Neutrophil (primary cell): Measurements from ENCODE around the gene ADAMTS17.
"Not testable (repeated sequence)": the region's sequence is repeated elsewhere in the genome, so short reads cannot be mapped to it uniquely, and the experiment has no call there.

Experiments
- H3K27ac ChIP-seq: fragments of 200-600 bp; sonication (generic); 2 replicates; pipeline ENCODE4 v1.5.1; 2016; ENCODE audit warnings: mild to moderate bottlenecking, moderate library complexity
- H3K27me3 ChIP-seq: fragments of 200-600 bp; sonication (generic); 2 replicates; pipeline ENCODE4 v1.6.0; 2016; ENCODE audit warnings: mild to moderate bottlenecking
- H3K36me3 ChIP-seq: fragments of 200-600 bp; sonication (generic); 2 replicates; pipeline ENCODE4 v1.5.1; 2017
- H3K4me1 ChIP-seq, 2 experiments: fragments of 200-600 bp in 1 of 2; sonication (generic) in 1 of 2; 1 replicate in 1 of 2; 2 replicates in 1 of 2; pipeline versions ENCODE4 v1.5.1 to v1.6.1; 2013 to 2016; ENCODE audit warnings: low read depth in 1 of 2, low read length in 1 of 2, mild to moderate bottlenecking in 1 of 2, moderate library complexity in 1 of 2; ENCODE audit not compliant: control insufficient read depth in 1 of 2, insufficient read depth in 1 of 2
- H3K4me3 ChIP-seq, 2 experiments: fragments of 200-600 bp in 1 of 2; sonication (generic) in 1 of 2; 1 replicate in 1 of 2; 2 replicates in 1 of 2; pipeline ENCODE4 v1.5.1; 2013 to 2016; ENCODE audit warnings: low read depth in 1 of 2, low read length in 1 of 2, mild to moderate bottlenecking in 1 of 2, moderate library complexity in 1 of 2
- H3K9me3 ChIP-seq: fragments of 200-600 bp; sonication (generic); 2 replicates; pipeline ENCODE4 v1.5.1; 2016
- TF ChIP-seq, protein P1 (sequence below): fragments of 200-600 bp; sonication (generic); IDR thresholded peaks from 2 replicates; pipeline ENCODE4 v1.5.1; 2016; ENCODE audit warnings: antibody characterized with exemption

The ADAMTS17 gene

DNA sequence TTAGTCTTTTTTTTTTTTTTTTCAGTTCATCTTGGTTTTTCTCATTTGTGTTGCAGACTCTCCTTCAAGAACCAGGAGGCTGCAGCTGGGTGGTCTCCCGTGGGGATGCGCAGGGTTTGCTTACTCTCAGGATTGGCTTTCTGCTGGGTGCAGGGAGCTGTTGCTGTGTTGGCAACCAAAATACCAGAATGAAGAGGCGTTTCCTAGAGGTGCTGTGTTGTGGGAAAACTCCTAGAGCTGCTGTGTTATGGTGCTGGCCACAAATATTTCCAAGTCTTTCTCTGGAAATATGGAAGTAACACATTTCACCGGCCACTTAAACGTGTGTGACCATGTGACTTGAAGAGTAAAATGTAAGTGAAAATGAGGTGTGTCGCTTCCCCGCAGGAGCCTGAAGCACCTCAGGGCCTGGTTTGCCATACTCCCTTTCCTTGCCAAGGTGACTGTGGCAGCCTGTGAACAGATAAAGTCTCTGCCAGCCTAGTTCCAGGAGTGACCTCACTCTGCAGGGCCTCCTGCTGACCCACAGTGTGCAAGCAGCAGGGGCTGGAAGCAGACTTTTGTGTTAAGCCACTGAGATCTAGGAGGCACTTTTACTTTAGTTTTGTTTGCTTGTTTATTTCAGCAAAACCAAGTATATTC, 258.9 kb downstream of the ADAMTS17 start:
- Histone ChIP-seq H3K9me3 (no peaks in the 10 kb centered on the region), H3K27ac (no peak overlapping the region)

DNA sequence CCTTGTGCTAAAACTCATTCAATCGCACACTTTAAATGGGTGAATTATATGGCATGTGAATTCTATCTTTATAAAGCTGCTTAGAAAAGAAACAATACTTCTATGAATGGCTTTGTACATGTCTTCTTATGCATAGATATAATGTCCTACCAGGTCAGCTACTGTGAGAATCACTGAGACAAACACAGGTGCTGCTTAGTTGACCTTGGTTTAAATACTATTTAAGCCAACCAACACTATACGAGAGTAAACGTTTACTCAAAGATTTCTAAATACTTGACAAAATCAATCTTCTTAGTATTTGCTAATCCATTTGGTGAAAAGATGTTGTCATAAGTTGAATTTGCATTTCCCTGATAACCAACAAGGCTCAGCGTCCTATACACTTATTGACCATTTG, 260.3 kb downstream of the ADAMTS17 start:
- H3K4me3 ChIP-seq: no peak overlapping the region
- H3K27ac ChIP-seq: no peak overlapping the region
- H3K9me3 ChIP-seq: no peaks in the 10 kb centered on the region
- no peaks in the 10 kb centered on the region for H3K36me3 ChIP-seq
- TF ChIP-seq, protein P1, sequence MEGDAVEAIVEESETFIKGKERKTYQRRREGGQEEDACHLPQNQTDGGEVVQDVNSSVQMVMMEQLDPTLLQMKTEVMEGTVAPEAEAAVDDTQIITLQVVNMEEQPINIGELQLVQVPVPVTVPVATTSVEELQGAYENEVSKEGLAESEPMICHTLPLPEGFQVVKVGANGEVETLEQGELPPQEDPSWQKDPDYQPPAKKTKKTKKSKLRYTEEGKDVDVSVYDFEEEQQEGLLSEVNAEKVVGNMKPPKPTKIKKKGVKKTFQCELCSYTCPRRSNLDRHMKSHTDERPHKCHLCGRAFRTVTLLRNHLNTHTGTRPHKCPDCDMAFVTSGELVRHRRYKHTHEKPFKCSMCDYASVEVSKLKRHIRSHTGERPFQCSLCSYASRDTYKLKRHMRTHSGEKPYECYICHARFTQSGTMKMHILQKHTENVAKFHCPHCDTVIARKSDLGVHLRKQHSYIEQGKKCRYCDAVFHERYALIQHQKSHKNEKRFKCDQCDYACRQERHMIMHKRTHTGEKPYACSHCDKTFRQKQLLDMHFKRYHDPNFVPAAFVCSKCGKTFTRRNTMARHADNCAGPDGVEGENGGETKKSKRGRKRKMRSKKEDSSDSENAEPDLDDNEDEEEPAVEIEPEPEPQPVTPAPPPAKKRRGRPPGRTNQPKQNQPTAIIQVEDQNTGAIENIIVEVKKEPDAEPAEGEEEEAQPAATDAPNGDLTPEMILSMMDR: no peak
- H3K4me1 ChIP-seq: no peaks in the 10 kb centered on the region
- no peaks in the 10 kb centered on the region for H3K27me3 ChIP-seq

More for the DNA sequence above, 258.9 kb downstream of the ADAMTS17 start:
- TF ChIP-seq, protein P1: no peak
- Histone ChIP-seq H3K4me3 (no peak overlapping the region), H3K36me3 (no peaks in the 10 kb centered on the region), H3K27me3 (no peaks in the 10 kb centered on the region), H3K4me1 (no peaks in the 10 kb centered on the region)

DNA sequence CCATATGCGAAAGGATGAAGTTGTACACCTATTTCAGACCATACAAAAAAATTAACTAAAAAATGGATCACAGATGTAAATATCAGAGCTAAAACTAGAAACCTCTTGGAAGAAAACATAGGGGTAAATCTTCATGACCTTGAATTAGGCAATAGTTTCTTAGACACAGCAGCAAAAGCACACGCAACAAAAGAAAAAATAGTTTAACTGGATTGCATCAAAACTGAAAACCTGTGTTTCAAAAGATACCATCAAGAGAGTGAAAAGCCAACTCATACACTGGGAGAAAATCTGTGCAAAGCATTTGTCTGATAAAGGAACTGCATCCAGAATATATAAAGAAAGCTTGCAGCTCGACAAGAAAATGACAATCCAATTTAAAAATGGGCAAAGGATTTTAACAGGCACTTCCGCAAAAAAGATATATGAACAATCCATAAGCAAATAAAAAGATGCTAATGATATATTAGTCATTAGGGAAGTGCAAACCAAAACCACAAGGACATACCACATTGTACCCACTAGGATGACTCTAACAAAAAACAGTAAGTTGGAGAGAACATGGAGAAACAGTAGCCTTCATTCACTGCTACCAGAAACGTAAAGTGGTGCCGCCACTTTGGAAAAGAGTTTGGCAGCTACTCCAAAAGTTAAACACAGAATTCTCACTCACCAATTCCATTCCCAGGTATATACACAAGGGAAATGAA, 263.1 kb downstream of the ADAMTS17 start:
- H3K9me3 ChIP-seq: no peaks in the 10 kb centered on the region
- TF ChIP-seq, protein P1: no peak
- H3K4me1 ChIP-seq: no peaks in the 10 kb centered on the region
- no peaks in the 10 kb centered on the region for H3K36me3 ChIP-seq
- H3K27ac ChIP-seq: no peak overlapping the region
- H3K27me3 ChIP-seq: no peaks in the 10 kb centered on the region
- no peak overlapping the region for H3K4me3 ChIP-seq

DNA sequence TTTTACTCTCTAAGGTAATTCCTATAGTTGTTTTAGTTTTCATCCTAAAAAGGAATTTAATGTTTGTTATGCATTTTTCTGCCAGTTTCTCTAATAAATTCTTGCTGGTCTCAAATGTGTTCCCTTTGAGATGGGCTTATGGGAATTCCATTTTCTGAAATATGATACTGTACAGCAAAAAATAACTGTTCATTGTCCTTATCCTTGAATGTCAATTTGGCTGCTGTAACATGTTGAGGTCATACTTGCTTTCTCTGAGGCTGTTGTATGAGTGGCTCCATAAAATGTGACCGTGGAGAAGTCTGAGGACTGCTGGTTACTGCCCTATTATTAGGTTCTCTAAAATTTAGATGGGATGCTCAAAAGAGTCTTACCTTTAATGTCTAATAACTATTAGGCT, 266.5 kb downstream of the ADAMTS17 start:
- Histone ChIP-seq H3K4me1 (no peaks in the 10 kb centered on the region), H3K27me3 (no peaks in the 10 kb centered on the region), H3K9me3 (no peaks in the 10 kb centered on the region), H3K4me3 (no peak overlapping the region), H3K27ac (no peak overlapping the region), H3K36me3 (no peaks in the 10 kb centered on the region)
- TF ChIP-seq, protein P1: no peak

- Histone ChIP-seq H3K9me3 (no peaks in the 10 kb centered on the region), H3K36me3 (no peaks in the 10 kb centered on the region), H3K27me3 (no peaks in the 10 kb centered on the region), H3K4me1 (no peaks in the 10 kb centered on the region), H3K4me3 (no peak overlapping the region), H3K27ac (no peak overlapping the region)
- TF ChIP-seq, protein P1: no peak
Measured at GRCh38 chr15:100073982-100074381, 267.8 kb downstream of the ADAMTS17 start.

- H3K4me1 ChIP-seq: not testable (repeated sequence)
Measured at GRCh38 chr15:100066521-100067280, 275.1 kb downstream of the ADAMTS17 start.

More at GRCh38 chr15:100066521-100067280, 275.1 kb downstream of the ADAMTS17 start:
- H3K27me3 ChIP-seq, H3K4me3 ChIP-seq, H3K36me3 ChIP-seq, H3K9me3 ChIP-seq, H3K27ac ChIP-seq: not testable (repeated sequence)
